ENCODE measurements around the gene NAA38.

- TF ChIP-seq PAX5 (IDR thresholded peaks at IDR 0.05; ENCODE audit: insufficient read depth, low read length, severe bottlenecking) (no peak), POLR2A (IDR thresholded peaks at IDR 0.05; ENCODE audit: low read depth, low read length) (no peak), POLR2AphosphoS5 (IDR thresholded peaks at IDR 0.05; ENCODE audit: low read depth, low read length) (no peak), TAF1 (IDR thresholded peaks at IDR 0.05; ENCODE audit: low read depth, low read length) (no peak)
These were observed 22.9 kb upstream of the NAA38 start for GRCh38 chr17:7880076-7880868.
